ENCODE data around the gene CORO2B. TPM values are rescaled to one million over a fixed set of nuclear protein-coding genes. Genes with fewer than 3 reads are reported as not detected.

Gene CORO2B
- polyA plus RNA-seq, 3 donors = 0.03 TPM; not detected in 2

- Histone ChIP-seq H3K27me3 (ENCODE audit: control insufficient read depth in 2 of 2, insufficient read depth in 2 of 2, low read length in 2 of 2) (no peaks in the 10 kb centered on the region), H3K4me1 (ENCODE audit: control insufficient read depth in 1 of 2, insufficient read depth in 2 of 2, low read length in 2 of 2) (peaks cover 23 to 29% of the 10 kb centered on the region in 2 donors), H3K4me2 (replicated peaks; ENCODE audit: extremely low read depth, low read length, poor library complexity, severe bottlenecking) (no peak overlapping the region), H4K20me1 (ENCODE audit: insufficient read depth, low read length) (no peaks in the 10 kb centered on the region), H3K27ac (ENCODE audit: low read depth in 1 of 2, low read length in 2 of 2) (no peak overlapping the region), H3K79me2 (ENCODE audit: insufficient read depth, low read length) (no peaks in the 10 kb centered on the region), H3K9ac (ENCODE audit: insufficient read depth, low read length, poor library complexity, severe bottlenecking) (no peak overlapping the region), H3K36me3 (replicated peaks in 1 of 2; ENCODE audit: control insufficient read depth in 1 of 2, insufficient read depth in 2 of 2, low read length in 2 of 2) (peaks cover 13 to 18% of the 10 kb centered on the region in 2 donors), H2AFZ (ENCODE audit: insufficient read depth, low read depth, low read length, poor library complexity, severe bottlenecking) (no peak overlapping the region), H3K4me3 (replicated peaks in 1 of 3; ENCODE audit: low read depth in 2 of 3, low read length in 3 of 3) (no peak overlapping the region), H3K9me3 (replicated peaks in 1 of 2; ENCODE audit: control insufficient read depth in 1 of 2, insufficient read depth in 1 of 2, low read length in 2 of 2) (peaks cover 6 to 7% of the 10 kb centered on the region in 2 donors)
- intact Hi-C loops (cut with micrococcal nuclease) = no loop called here
- H3K9me3 Mint-ChIP-seq = peaks cover 6 to 9% (median 8%) of the 10 kb centered on the region in 7 donors
- TF ChIP-seq CTCF (IDR thresholded peaks at IDR 0.05) = no peak
- H3K27ac Mint-ChIP-seq = peak overlapping the region in 1 of 7 donors; percentile 12
- peaks cover 0 to 2% (median 1%) of the 10 kb centered on the region in 3 donors for H3K27me3 Mint-ChIP-seq (ENCODE audit: low read depth in 3 of 3)
- DNase-seq = peak in 1 of 3 donors; percentile 40
- WGBS (ENCODE audit: insufficient coverage) = 70% methylated on average over 2 of the region's 4 CpGs
- no peak overlapping the region for H3K4me3 Mint-ChIP-seq
- peaks cover 42% of the 10 kb centered on the region for H3K4me1 Mint-ChIP-seq
- peaks cover 19 to 21% of the 10 kb centered on the region in 2 donors for H3K36me3 Mint-ChIP-seq
Observed at GRCh38 chr15:68774120-68774519, 195.3 kb downstream of the CORO2B start.

- Histone ChIP-seq H3K9ac (ENCODE audit: insufficient read depth, low read length, poor library complexity, severe bottlenecking) (no peak overlapping the region), H3K79me2 (ENCODE audit: insufficient read depth, low read length) (no peaks in the 10 kb centered on the region), H4K20me1 (ENCODE audit: insufficient read depth, low read length) (no peaks in the 10 kb centered on the region), H2AFZ (ENCODE audit: insufficient read depth, low read depth, low read length, poor library complexity, severe bottlenecking) (no peak overlapping the region), H3K4me2 (replicated peaks; ENCODE audit: extremely low read depth, low read length, poor library complexity, severe bottlenecking) (no peak overlapping the region), H3K4me3 (replicated peaks in 1 of 3; ENCODE audit: low read depth in 2 of 3, low read length in 3 of 3) (no peak overlapping the region), H3K36me3 (replicated peaks in 1 of 2; ENCODE audit: control insufficient read depth in 1 of 2, insufficient read depth in 2 of 2, low read length in 2 of 2) (peaks cover 19 to 23% of the 10 kb centered on the region in 2 donors), H3K27me3 (ENCODE audit: control insufficient read depth in 2 of 2, insufficient read depth in 2 of 2, low read length in 2 of 2) (no peaks in the 10 kb centered on the region), H3K9me3 (replicated peaks in 1 of 2; ENCODE audit: control insufficient read depth in 1 of 2, insufficient read depth in 1 of 2, low read length in 2 of 2) (peaks cover 6 to 7% of the 10 kb centered on the region in 2 donors), H3K27ac (ENCODE audit: low read depth in 1 of 2, low read length in 2 of 2) (no peak overlapping the region), H3K4me1 (ENCODE audit: control insufficient read depth in 1 of 2, insufficient read depth in 2 of 2, low read length in 2 of 2) (peaks cover 26 to 29% of the 10 kb centered on the region in 2 donors)
- Mint-ChIP-seq H3K4me3 (no peak overlapping the region), H3K36me3 (peaks cover 25 to 26% of the 10 kb centered on the region in 2 donors), H3K27me3 (ENCODE audit: low read depth in 3 of 3) (peaks cover 0 to 2% (median 1%) of the 10 kb centered on the region in 3 donors), H3K9me3 (peaks cover 6 to 9% (median 8%) of the 10 kb centered on the region in 7 donors), H3K27ac (no peak overlapping the region), H3K4me1 (peaks cover 42% of the 10 kb centered on the region)
- DNase-seq = no peak
- TF ChIP-seq CTCF (IDR thresholded peaks at IDR 0.05) = no peak
- WGBS (ENCODE audit: insufficient coverage) = 100% methylated on average over 1 of the region's 3 CpGs
- intact Hi-C loops (cut with micrococcal nuclease) = no loop called here
Observed at GRCh38 chr15:68774521-68775235, 195.9 kb downstream of the CORO2B start.

Measured in CD14-positive monocyte (primary cell).